Measurements from ENCODE around the gene ZC3H12D.

ZC3H12D gene

DNA sequence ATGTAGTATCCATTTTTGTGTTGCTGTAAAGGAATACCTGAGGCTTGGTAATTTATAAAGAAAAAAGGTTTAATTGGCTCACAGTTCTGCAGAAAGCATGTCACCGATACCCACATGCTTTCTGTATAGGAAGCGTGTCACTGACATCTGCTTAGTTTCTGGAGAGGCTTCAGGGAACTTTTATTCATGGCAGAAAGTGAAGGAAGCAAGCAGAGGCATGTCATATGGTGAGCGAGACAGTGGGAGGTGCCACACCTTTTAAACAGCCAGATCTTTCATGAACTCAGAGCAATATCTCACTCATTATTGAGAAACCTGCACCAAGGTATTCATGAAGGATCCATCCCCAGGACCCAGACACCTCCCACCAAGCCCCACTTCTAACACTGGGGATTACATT, 81.3 kb downstream of the ZC3H12D start:
- no peak for DNase-seq

DNA sequence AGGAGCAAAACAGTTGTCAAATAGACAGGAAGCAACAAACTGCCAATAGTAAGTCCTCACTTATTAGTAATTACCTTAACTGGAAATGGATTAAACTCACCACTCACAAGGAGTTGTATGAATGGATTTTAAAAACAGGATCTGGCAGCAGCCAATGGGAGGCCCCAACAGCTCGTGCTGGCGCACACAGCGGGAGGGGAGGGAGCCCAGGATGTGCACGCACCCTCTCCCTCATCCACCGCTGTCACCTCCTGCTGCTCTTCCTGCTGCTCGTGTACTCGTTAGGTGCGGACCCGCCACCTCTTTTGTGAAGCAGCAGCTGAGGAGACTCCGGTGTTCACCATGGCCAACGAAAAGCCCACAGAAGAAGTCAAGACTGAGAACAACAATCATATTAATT, 84.8 kb downstream of the ZC3H12D start, which contains the start of gene SUMO4:
Gene SUMO4 (plus strand): TSS at position 213 of the 400 bp plus-strand sequence. CDS start 130 bp downstream, at position 343.
- no peak for DNase-seq

DNA sequence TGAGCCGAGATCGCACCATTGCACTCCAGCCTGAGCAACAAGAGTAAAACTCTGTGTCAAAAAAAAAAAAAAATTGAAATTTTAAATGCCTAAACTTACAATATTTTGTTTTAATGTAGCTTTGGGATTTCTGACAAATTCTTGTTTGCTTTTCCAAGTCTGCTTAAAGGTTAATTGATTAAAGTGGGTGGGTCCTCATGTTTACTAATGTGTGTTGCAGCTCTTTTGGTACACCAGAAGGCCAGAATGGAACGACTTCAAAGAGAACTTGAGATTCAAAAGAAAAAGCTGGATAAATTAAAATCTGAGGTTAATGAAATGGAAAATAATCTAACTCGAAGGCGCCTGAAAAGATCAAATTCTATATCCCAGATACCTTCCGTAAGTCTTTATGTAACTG, 87.4 kb downstream of the ZC3H12D start:
- DNase-seq, result no peak

Measured in NCI-H1694 (cell line).